Kidney (tissue), 14 donors: ENCODE results near the gene SRGAP3. TPM values are rescaled to one million over a fixed set of nuclear protein-coding genes. Genes with fewer than 3 reads are reported as not detected.

ENCODE experiments used
- DNase-seq, 5 donors: peaks; one replicate each; pipeline ENCODE4 v3.0.0-alpha.2; 2013 to 2020
- FAIRE-seq: peaks from 2 replicates; lab custom pipeline; 2012; peaks lifted over from hg19 to GRCh38; lab: Jason Lieb, UNC
- H3K27ac ChIP-seq, 2 donors: one replicate each; pipeline ENCODE4 v1.7.0; 2013; ENCODE audit warnings: low read depth in 2 of 2, low read length in 2 of 2, inconsistent platforms in 1 of 2
- H3K27me3 ChIP-seq: one replicate; pipeline ENCODE4 v1.7.1; 2013; ENCODE audit warnings: low read length, inconsistent platforms; ENCODE audit not compliant: control insufficient read depth, insufficient read depth
- H3K36me3 ChIP-seq, 3 donors: one replicate each; pipeline versions ENCODE4 v1.7.0 to v1.7.1; 2013; ENCODE audit warnings: low read length in 3 of 3, control low read depth in 1 of 3, inconsistent platforms in 1 of 3; ENCODE audit not compliant: insufficient read depth in 3 of 3, control insufficient read depth in 2 of 3
- H3K4me1 ChIP-seq, 3 donors: one replicate each; pipeline versions ENCODE4 v1.7.0 to v1.7.1; 2013; ENCODE audit warnings: low read length in 3 of 3, inconsistent platforms in 1 of 3, low read depth in 1 of 3; ENCODE audit not compliant: control insufficient read depth in 2 of 3, insufficient read depth in 2 of 3
- H3K4me3 ChIP-seq, 3 donors: one replicate each; pipeline versions ENCODE4 v1.7.0 to v1.8.1; 2013; ENCODE audit warnings: low read length in 3 of 3, control low read depth in 1 of 3, inconsistent platforms in 1 of 3
- H3K9ac ChIP-seq, 3 donors: one replicate each; pipeline versions ENCODE4 v1.7.0 to v1.7.1; 2013; ENCODE audit warnings: low read length in 3 of 3, control low read depth in 1 of 3, inconsistent platforms in 1 of 3
- H3K9me3 ChIP-seq, 3 donors: one replicate each; pipeline versions ENCODE4 v1.7.0 to v1.7.1; 2013; ENCODE audit warnings: low read length in 3 of 3, control low read depth in 1 of 3, inconsistent platforms in 1 of 3; ENCODE audit not compliant: control insufficient read depth in 2 of 3, insufficient read depth in 1 of 3
- CTCF ChIP-seq: IDR thresholded peaks from 3 replicates; pipeline ENCODE4 v1.5.1; 2012; ENCODE audit warnings: mild to moderate bottlenecking, moderate library complexity, borderline replicate concordance; ENCODE audit not compliant: insufficient read depth; ENCODE audit errors: extremely low read depth
- intact Hi-C: fragments of 100-400 bp; cut with DNase I; formaldehyde crosslinking; loops from one replicate; pipeline ENCODE4 v1.11.1; 2022
- polyA plus RNA-seq: library from polyadenylated mRNA; stranded (reverse); fragments of 350-450 nt; fragmentation: Illumina TruSeq; extraction: RNeasy Lipid Tissue Mini Kit (QIAGEN cat#74804); gene quantifications from one replicate; pipeline ENCODE4 v1.2.3, GENCODE V29; 2014; ENCODE audit warnings: low read depth, low replicate concordance; ENCODE audit not compliant: insufficient read depth
- total RNA-seq: library from RNA; stranded (reverse); fragmentation: NEBNext Ultra II Directional; extraction: Animal tissue kit (Norgen Biotek cat#: 25700); gene quantifications from one replicate; pipeline ENCODE4 v1.2.1, GENCODE V29; 2021
- donor health status: control.
- donor health status: control.
- donor health status: control.
- donor health status: control.
- donor health status: control.
- donor health status: DM: yes; HTN: yes; CAD: no.
- donor health status: Normal renal cell carcinoma (clear cell type).

The SRGAP3 gene
- total and polyA plus RNA-seq, 2 donors from 2014 or later = 4.1 to 24.3 TPM

- Histone ChIP-seq H3K4me3 (peak overlapping the region; percentile 73 to 98 (median 84)), H3K9me3 (no peaks in the 10 kb centered on the region), H3K9ac (peak overlapping the region in 2 of 3 donors; percentile 59 to 62), H3K27me3 (no peaks in the 10 kb centered on the region), H3K4me1 (peaks cover 6 to 13% (median 11%) of the 10 kb centered on the region in 3 donors), H3K27ac (peak overlapping the region; percentile 0 to 13), H3K36me3 (no peaks in the 10 kb centered on the region)
- intact Hi-C loops = no loop called here
- FAIRE-seq (no peak), DNase-seq (peak in 4 of 5 donors; percentile 29 to 81 (median 48))
- TF ChIP-seq CTCF = no peak
Measured at GRCh38 chr3:9247941-9248521, 1.4 kb downstream of the SRGAP3 start.

- no peaks in the 10 kb centered on the region for H3K36me3 ChIP-seq
- FAIRE-seq = no peak
- H3K27me3 ChIP-seq = no peaks in the 10 kb centered on the region
- DNase-seq = peak in 3 of 5 donors; percentile 19 to 44 (median 39)
- H3K4me1 ChIP-seq = peaks cover 6 to 13% (median 8%) of the 10 kb centered on the region in 3 donors
- H3K9ac ChIP-seq = peak overlapping the region in 1 of 3 donors; percentile 59
- intact Hi-C loops = no loop called here
- H3K4me3 ChIP-seq = peak overlapping the region; percentile 6 to 98 (median 73)
- no peak for TF ChIP-seq CTCF
- H3K27ac ChIP-seq = peak overlapping the region in 1 of 2 donors; percentile 1
- no peaks in the 10 kb centered on the region for H3K9me3 ChIP-seq
Measured at GRCh38 chr3:9247361-9247940, 2.0 kb downstream of the SRGAP3 start.

- no peak for FAIRE-seq
- H3K4me1 ChIP-seq = peaks cover 6 to 13% (median 8%) of the 10 kb centered on the region in 3 donors
- DNase-seq = peak in 1 of 5 donors; percentile 21
- intact Hi-C loops = no loop called here
- no peak for TF ChIP-seq CTCF
- H3K9me3 ChIP-seq = no peaks in the 10 kb centered on the region
- H3K9ac ChIP-seq = no peak overlapping the region
- H3K36me3 ChIP-seq = no peaks in the 10 kb centered on the region
- H3K27me3 ChIP-seq = no peaks in the 10 kb centered on the region
- no peak overlapping the region for H3K27ac ChIP-seq
- no peak overlapping the region for H3K4me3 ChIP-seq
Measured at GRCh38 chr3:9246189-9246588, 3.3 kb downstream of the SRGAP3 start.
